HG03025 (cell line): ENCODE data around the gene DKK1.

Experiments
- ATAC-seq: cut with Tn5 transposase; IDR thresholded peaks from one replicate; pipeline ENCODE4 v1.9.1; 2021; ENCODE audit warnings: mild to moderate bottlenecking, moderate library complexity; ENCODE audit not compliant: unreplicated experiment, low FRiP score

The DKK1 gene, protein sequence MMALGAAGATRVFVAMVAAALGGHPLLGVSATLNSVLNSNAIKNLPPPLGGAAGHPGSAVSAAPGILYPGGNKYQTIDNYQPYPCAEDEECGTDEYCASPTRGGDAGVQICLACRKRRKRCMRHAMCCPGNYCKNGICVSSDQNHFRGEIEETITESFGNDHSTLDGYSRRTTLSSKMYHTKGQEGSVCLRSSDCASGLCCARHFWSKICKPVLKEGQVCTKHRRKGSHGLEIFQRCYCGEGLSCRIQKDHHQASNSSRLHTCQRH

DNA sequence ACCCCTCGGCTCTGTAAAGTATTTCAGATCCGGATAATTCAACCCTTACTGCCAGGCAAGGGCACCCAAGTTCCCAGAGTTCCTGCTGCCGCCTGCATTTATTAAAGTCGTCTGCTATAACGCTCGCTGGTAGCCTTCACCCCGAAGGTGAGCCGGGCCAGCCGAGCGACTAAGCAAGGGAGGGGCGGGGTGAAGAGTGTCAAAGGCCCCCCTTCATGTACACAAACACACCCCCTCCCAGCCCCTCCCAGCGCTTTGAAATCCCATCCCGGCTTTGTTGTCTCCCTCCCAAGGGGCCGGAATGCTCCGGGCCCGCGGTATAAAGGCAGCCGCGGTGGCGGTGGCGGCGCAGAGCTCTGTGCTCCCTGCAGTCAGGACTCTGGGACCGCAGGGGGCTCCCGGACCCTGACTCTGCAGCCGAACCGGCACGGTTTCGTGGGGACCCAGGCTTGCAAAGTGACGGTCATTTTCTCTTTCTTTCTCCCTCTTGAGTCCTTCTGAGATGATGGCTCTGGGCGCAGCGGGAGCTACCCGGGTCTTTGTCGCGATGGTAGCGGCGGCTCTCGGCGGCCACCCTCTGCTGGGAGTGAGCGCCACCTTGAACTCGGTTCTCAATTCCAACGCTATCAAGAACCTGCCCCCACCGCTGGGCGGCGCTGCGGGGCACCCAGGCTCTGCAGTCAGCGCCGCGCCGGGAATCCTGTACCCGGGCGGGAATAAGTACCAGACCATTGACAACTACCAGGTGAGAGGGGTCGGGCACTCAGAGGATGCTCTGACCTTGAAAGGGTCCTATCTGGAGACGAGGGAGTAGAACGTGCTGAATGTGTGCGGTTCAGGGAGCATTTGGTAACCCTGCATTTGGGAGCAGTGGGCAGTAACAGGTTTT lies at the start of gene DKK1:
DKK1 (plus strand) TSS at position 349 of the 889 bp plus-strand sequence; CDS start at position 503, 154 bp downstream.
- no peak for ATAC-seq

DNA sequence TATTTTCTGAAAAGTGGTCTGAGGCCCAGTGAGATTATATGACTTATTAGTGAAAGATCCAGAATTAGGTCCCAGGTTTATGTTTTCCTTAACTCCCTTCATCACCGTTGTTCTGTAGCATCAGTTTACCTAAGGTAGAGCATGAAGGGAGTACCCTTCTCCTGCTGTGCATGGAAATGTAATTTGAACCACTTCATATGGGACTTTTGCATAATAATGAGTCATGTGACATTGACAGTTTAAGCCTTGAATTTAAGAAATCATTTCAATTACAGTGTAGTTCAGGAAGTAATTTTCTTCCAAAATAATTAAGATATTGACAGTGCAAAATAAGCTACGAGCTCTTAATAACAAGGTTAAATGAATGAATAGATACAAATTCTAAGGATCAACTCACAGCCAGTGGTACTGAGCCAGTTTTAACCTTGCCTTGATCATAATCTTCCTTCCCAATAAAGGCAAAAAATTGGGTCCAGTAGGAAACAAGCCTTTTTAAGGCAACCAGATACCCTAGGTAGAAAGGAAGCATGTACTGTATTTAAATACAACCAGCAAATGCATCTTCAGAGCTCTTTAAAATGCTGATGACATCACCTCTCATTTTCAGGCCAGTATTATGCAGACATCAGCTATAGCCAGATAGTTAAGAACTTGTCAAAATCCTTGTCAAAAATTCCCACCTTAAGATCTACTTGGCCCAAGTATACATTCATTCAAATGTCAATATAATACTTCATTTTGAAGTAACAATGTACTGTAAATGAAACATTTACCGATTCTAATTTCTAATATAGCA lies 48.8 kb upstream of the DKK1 start:
- ATAC-seq, result no peak

DNA sequence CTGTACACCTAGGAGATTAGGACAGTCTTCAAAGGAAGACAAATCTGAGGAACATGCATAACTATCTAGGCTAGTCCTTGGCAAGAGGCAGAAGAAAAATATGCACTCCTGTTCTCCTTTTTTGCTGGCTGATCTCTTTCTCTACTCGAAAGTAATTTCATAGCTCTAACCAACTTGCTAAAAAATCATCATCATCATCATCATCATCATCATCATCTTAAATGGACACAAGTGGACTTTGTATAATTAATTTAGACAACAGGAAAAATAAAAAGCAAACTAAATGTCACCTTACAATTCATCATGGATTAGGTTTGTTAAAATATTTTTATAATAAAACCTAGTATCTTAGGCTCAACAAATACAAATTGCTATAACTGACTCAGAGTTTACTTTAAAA lies 47.2 kb upstream of the DKK1 start:
- no peak for ATAC-seq

DNA sequence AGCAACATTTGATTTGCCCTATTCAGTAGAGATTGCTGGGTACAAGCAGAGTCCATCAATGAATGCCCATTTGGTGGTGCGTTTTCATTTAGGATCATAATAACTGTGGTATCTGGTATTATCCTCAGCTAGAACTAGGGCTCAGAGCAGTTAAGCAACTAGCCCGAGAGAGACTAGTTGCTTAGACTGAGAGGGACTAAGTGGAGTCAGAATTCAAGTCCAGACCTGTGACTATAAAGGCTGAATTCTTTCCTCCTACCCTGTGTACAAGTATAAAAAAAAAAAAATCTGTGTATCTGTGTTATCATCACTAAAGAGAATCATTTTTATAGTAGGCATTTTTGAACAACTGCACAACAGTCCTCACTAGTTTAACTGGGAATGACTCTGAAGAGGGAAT lies 45.3 kb upstream of the DKK1 start:
- ATAC-seq, result no peak

DNA sequence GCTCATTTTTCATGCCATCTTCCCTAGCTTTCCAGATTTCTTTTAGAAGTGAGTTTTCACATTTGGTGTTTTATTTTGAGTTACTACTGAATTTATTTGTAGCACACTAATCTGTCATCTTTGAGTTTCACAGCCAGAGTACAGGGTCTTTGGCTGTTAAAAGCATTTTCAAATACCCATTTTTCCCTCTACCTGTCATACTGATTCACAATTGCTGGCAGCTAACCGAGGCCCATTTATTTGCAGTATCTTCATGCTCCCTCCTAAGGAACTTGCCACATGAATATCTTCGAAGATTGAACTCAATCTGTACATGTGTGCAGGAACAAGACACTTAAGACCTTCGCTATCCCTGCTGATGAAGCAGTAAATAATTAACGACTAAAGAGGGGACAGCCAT lies 44.8 kb upstream of the DKK1 start:
- no peak for ATAC-seq

DNA sequence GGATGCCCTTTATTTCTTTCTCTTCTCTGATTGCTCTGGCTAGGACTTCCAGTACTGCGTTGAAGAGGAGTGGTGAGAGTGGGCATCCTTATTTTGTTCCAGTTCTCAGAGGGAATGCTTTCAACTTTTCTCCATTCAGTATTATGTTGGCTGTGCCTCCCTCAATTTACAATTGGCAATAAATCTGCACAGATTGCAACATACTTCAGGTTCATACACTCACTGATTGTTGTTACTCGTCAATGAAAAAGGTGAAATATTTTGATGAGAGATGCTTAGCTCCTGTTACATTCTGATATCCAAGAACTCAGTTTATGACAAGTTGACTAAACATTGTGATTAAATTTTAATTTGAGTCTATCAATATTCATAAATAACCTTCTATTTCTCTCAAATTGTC lies 37.9 kb upstream of the DKK1 start:
- no peak for ATAC-seq

DNA sequence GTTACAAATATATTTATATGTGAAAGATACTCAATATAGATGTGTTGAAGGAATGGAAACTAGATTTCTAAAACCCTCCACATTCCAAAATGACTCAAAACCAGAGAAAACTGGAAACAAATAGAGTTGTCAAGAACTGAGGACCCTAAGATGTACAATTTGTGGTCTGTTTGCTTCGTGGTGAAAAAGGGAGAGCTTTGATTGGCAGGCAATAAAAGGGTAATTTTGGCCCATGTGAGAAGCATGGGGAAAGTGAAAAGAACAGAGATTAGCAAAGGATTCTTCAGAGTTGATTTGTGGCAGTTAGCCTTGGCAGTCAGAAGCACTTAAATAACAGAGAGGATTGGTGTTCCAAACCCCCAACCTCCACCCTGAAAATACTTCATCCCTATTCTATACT lies 37.1 kb upstream of the DKK1 start:
- no peak for ATAC-seq

DNA sequence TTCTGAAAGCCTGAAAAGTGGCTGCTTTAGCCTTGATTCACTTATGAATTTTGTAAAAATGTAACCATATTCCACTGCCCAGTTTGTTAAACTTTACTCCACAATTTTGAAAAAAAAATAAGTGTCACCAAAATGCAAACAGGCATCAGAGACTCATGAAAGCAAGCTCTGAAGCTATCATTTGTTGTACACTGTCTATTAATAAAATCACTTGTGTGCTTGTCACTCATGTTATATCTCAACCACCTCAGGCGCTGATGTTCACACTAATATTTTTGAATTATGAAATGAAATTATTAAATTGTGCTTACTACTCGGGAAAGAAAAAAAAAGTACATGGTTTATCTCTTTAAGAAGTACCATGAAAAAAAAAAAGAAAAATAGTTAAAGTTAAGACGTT lies 34.5 kb upstream of the DKK1 start:
- ATAC-seq, result no peak

DNA sequence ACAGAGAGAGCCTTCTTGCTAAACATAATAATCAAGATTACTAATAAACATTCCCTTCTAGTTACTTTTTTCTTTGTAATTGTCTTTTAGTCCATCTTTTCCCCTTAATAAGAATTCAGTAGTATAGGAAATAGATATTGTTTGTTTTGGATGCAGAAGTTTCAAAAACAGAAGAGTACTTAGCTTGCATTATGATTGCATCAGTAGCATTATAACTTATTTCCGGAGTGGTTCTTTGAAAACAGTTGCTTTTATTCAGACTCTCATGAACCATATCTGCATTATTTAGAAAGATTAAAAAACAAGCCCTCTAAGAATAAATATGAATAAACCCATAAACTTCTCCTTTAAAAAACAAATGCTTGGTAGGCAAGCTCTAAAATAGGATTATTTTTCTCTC lies 34.0 kb upstream of the DKK1 start:
- ATAC-seq, result no peak

DNA sequence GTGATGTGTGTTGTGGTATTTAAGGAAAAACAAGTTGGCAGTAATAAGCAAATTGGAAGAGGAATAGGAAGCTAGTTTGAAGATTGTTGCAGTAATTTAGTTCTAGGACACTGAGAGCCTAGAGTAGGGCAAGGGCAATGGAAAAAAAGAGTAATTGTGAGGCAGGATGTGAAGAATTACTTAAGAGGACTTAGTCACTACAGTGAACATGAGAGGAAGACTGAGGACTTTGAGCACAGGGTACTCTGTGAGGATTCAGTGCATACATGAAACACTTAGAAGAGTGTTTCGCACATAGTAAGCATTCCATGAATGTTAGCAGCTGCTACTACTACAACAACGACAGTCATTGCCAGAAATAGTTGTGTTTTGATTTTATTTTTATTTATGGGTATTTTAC lies 30.9 kb upstream of the DKK1 start:
- ATAC-seq, result no peak

DNA sequence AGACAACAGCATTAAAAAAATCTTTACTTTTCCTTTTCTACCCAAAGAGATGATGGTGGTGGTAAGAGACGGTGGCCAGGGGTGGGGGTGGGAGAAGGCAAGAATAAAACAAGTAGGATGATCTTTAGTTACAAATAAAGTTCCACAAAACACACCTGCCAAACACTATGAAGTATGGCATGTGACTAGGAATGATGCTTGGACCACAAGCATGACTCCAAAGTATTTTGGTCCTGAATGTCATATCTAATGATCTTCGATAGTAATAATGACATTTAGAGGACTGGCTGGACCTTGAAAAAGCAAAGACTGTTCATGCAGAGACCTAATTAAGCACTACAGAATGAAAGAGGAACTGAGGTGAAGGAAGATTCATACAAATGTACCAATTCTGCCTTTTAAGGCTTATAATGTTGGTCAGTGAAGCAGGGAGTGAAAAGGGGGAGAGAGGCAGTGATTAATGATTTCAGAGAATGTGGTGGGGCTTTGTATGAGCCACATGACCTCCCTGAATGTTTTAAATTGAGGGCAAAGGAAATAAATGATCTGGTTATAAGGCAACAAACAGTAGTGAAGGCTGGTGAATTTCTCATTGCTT lies 29.6 kb upstream of the DKK1 start:
- no peak for ATAC-seq

DNA sequence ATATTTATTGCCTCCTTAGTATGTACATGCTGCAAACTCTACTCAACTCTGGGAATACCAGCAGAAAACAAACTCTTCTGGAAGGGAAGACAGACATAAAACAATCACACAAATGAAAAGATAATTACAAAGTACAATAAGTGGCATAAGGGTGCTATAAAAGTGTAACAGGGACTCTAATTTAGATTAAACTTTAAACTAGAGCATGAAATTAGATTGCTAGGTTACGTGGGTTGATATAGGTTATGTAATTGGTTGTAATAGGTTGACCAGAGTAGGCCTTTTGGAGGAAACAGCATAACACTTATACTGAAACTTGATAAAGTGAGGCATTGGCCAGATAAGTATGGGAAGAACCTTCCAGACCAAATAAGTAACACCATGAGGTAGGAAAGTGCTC lies 26.2 kb upstream of the DKK1 start:
- ATAC-seq, result no peak

DNA sequence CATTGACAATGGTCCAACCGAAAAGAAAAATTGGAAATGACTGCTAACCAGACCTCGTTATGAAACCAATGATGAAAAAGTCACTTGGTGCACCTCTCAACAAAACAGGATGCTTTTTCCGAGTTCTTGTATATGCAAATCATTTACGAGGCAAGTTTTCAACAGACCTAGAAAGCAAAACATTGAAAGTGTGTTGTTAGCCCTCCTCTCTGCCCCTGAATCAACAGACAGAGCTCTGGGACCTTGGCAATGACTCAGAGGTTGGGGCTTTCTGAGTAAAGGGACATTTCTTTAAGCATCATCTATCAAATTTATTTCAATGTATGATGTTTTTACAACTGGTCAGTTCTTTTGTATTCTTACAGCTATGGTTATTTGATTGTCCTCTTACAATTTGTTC lies 16.3 kb upstream of the DKK1 start:
- no peak for ATAC-seq

DNA sequence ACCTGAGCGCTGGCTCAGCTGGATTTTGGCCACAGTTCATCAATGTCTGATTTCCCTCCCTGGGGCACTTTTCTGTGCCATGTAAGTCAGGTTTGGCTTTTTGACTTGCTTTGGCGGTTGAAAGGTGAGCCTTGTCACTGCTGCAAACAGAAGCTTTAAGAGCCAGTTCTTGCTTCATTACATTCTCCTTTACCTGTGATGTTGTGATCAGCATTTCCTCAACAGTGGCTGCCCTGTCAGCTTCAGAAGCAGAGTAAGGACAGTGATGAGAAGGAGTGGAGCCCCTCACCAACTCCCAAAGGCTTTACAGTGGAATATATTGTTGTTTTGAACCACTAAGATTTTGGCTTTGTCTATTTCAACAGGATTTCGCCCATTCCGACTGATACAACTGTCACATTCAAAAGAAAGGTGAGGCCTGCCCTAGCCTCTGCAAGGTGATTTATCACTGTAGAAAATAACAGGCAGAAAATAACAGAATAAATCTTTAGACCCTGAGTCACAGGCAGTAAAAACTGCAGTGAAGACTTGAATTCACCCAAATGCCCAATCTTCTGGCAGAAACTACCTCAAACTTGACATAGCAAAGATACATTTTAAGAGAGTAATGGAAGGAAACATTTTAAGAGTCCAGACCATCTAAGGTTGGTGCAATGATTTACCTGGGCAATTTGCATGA lies 13.3 kb upstream of the DKK1 start:
- ATAC-seq, result no peak

DNA sequence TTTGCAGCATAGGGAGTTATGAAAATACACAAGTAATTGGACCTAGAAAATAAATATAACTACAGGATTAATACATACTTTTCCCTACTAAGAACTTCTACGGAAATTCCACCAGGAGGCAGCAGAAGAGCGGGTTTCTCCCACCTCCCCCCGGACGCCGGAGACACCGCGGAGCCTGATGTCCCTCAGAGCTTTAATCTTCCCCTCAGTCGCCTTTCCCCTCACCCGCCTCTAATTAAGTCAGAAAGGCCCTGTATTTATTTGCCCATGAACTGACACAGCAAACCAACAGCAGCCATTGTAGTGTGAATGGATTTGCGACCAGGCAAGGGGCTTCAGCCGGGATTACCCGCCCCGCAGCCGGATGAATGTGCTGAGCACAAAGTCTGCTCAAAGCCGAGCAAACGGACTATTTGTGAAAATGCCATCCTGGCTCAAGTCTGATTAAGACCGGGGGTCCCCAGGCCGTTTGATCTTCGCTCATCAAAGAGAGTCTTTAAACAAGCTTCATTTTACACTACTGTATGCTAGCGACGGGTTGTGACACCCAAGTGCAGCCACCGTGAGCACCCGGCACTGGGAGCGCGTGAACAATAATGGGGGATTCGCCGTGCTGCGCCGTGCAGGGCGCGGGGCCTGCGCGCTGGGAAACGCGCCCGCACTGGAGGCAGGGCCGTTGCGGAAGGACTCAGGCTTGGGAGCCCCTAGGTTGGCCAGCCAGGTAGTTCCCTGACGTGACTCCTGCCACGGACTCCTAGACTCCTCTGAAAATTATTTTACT lies 5.6 kb upstream of the DKK1 start:
- ATAC-seq, result peak; percentile 68

DNA sequence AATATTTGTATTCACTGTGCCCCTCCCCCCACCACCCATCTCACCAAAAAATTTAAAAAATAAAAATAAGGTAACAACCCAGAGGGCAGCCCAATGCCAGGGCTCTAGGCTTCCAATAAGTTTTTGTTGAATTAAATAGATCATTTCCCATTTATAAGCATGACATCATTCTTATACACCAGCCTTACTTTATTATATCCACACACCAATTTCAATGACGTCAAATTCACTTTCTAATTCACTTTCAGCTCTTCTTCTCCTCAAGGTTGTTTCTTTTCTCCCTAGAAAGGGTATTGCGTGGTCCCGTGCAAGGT lies 1.2 kb upstream of the DKK1 start:
- no peak for ATAC-seq

DNA sequence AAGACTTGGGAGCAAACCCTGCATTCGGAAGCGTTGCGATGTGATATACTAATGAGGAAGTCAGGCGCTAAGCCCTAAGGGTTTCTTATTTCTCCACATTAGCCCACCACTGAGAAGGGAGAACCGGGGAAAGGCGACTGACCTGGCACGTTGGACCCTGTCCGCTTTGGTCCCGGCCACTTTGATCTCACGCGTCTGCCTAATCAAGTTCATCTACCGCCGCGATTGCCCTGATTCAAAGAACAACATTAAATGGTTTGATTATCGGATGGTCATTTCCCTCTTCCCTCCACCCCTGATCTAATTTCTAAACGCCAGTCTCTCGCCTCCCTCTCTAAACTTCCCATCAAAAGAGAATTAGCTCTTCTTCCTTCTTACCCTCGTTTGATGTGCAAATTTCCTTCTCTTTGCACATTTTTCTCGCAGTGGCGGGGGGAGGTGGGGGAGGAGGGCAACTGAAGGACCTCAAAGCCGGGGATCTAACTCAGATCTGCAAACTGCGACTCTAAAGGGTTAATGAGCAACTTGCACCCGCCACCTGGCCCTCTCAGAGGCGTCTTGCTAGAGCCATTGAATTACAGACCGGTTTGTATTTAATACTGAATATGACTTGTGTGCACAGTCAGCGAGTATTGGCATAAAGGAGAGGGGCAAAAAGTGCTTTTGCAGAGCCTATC lies 687 bp upstream of the DKK1 start:
- no peak for ATAC-seq

DNA sequence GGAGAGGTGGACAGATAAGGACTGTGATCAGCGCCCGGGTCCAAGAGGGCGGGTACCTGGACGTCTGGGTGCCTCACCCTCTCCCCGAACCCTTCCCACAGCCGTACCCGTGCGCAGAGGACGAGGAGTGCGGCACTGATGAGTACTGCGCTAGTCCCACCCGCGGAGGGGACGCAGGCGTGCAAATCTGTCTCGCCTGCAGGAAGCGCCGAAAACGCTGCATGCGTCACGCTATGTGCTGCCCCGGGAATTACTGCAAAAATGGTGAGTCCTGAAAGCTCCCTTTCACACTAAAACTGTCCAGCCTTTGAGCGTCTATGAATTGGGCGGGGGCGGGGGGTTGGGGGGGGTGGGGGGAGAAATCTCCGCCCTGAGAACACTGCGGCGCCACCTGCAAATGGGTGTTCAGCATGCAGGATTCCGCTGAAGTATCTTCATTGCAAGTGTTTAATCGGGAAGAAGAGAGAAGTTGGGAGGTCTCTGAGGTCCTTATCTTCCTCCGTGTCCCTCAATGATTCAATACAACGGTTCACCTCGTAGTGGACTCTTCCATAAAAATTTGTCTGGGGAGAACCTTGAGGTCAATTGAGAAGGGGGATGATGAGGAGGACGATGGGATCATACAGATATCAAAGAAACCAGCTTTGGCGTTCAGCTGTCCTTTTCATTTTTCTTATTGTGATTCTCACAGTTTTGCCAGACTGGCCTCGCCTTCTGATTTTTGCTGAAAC lies 906 bp downstream of the DKK1 start:
- no peak for ATAC-seq

DNA sequence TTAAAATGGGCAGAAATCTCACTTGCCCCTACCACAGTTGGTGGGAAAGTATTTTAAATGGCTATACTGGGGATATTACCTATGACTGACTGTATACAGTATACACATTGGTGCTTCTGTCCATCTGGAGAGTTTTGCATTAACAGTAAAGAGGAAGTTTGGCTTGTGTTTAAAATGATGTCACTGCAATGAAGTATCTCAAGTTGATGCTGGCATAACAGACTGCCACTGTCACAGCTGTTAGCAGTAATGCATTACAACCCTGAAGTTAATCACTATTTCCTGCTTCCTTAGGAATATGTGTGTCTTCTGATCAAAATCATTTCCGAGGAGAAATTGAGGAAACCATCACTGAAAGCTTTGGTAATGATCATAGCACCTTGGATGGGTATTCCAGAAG lies 1.9 kb downstream of the DKK1 start:
- ATAC-seq, result no peak
